ENCODE data around the gene PACRG. TPM values are rescaled to one million over a fixed set of nuclear protein-coding genes. Genes with fewer than 3 reads are reported as not detected.

PACRG gene
- total RNA-seq, 6 donors from 2014 or later: 0.52 to 15.3 (median 3.1) TPM

DNA sequence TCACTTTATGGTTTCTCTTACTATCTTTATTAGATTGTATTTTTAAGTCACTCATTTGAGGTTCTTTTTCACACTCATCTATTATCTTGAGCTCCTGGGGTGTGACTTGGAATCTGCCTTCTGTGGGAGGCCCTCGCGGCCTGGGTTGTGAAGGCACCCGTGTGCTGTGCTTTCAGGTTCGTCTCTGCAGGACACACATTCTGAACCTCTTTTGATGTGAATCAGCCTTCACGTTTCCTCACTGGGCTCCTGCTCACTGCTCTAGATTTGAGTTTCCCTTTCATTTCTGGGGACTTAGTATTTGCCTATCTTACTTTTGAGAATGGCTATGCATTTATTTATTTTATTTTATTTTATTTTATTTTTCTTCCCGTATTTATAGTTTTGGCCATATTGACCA lies 97.8 kb downstream of the PACRG start:
- Histone ChIP-seq H3K4me3 (no peak overlapping the region), H3K9me3 (no peaks in the 10 kb centered on the region), H3K4me1 (no peaks in the 10 kb centered on the region), H3K27ac (no peak overlapping the region), H3K27me3 (no peaks in the 10 kb centered on the region), H3K36me3 (no peaks in the 10 kb centered on the region)
- DNase-seq (no peak), ATAC-seq (ENCODE audit: low FRiP score in 2 of 2) (no peak)
- TF ChIP-seq POLR2AphosphoS5 (IDR thresholded peaks at IDR 0.05): no peak
- no peak for TF ChIP-seq POLR2A (IDR thresholded peaks at IDR 0.05)
- TF ChIP-seq EP300 (IDR thresholded peaks at IDR 0.05): no peak
- TF ChIP-seq, protein P1, sequence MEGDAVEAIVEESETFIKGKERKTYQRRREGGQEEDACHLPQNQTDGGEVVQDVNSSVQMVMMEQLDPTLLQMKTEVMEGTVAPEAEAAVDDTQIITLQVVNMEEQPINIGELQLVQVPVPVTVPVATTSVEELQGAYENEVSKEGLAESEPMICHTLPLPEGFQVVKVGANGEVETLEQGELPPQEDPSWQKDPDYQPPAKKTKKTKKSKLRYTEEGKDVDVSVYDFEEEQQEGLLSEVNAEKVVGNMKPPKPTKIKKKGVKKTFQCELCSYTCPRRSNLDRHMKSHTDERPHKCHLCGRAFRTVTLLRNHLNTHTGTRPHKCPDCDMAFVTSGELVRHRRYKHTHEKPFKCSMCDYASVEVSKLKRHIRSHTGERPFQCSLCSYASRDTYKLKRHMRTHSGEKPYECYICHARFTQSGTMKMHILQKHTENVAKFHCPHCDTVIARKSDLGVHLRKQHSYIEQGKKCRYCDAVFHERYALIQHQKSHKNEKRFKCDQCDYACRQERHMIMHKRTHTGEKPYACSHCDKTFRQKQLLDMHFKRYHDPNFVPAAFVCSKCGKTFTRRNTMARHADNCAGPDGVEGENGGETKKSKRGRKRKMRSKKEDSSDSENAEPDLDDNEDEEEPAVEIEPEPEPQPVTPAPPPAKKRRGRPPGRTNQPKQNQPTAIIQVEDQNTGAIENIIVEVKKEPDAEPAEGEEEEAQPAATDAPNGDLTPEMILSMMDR (IDR thresholded peaks at IDR 0.05): no peak
- WGBS, 2 donors: 66 to 69% methylated on average over 6 of the region's 6 CpGs

DNA sequence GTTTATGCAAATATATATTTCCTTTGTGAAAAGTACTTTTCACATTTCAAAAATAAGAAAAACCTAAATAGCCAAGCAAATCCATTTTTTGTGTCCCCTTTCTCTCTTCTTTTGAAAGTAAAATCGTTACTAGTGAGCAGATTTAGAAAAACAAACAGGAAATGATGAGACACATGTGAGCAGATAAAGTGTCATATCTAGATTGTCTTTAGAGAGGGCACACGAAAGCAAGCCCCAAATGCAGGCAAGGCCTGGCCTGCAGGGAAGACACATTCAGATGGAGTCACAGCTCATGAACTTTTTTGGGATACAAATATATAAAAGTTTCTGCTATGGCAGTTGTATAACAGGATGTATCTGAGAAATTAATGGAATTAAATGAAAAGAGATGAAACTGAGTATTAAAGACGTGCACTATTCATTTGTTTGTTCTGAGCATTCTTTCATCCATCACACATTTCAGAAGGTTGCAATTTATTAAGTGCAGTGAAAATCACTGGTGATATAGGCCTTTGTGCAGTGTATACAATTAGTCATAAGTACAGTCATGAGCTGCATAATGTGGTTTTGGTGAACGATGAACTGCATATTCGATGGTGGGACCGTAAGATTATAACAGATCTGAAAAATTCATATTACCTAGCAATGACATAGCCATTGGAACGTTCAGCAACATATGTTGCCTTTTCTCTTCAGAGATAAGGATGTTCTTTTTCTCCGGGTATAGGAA lies 101.4 kb downstream of the PACRG start:
- H3K9me3 ChIP-seq: no peaks in the 10 kb centered on the region
- WGBS, 2 donors: 72 to 79% methylated on average over 8 of the region's 8 CpGs

DNA sequence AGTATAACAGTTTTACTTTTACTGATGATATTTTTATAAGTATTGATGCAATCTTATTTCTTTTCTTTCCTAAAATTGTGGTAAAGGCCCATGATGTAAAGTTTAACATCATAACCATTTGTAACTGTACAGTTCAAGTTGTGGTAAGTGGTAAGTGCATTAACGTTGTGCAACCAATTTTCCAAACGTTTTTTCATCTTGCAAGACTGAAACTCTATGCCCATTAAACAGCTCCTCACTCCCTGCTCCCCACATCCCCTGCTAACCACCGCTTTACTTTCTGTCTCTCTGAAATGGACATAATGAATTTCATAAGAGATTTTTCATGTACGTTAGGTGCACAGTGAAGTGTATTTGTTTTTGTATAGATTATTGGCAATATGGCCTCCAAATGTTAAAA lies 106.0 kb downstream of the PACRG start:
- Histone ChIP-seq H3K27ac (no peak overlapping the region), H3K4me1 (no peaks in the 10 kb centered on the region), H3K9me3 (no peaks in the 10 kb centered on the region), H3K27me3 (no peaks in the 10 kb centered on the region), H3K4me3 (no peak overlapping the region), H3K36me3 (no peaks in the 10 kb centered on the region)
- WGBS, 2 donors: 81 to 82% methylated on average over 4 of the region's 4 CpGs
- TF ChIP-seq, protein P1 (IDR thresholded peaks at IDR 0.05): no peak
- TF ChIP-seq POLR2A (IDR thresholded peaks at IDR 0.05) (no peak), POLR2AphosphoS5 (IDR thresholded peaks at IDR 0.05) (no peak), EP300 (IDR thresholded peaks at IDR 0.05) (no peak)
- DNase-seq: no peak
- no peak for ATAC-seq (ENCODE audit: low FRiP score in 2 of 2)

More for the DNA sequence above, 101.4 kb downstream of the PACRG start:
- no peaks in the 10 kb centered on the region for H3K4me1 ChIP-seq
- ATAC-seq (ENCODE audit: low FRiP score in 2 of 2) (no peak), DNase-seq (no peak)
- no peaks in the 10 kb centered on the region for H3K27me3 ChIP-seq
- H3K27ac ChIP-seq: no peak overlapping the region
- H3K4me3 ChIP-seq: no peak overlapping the region
- no peaks in the 10 kb centered on the region for H3K36me3 ChIP-seq
- no peak for TF ChIP-seq POLR2A (IDR thresholded peaks at IDR 0.05)
- no peak for TF ChIP-seq POLR2AphosphoS5 (IDR thresholded peaks at IDR 0.05)
- TF ChIP-seq, protein P1 (IDR thresholded peaks at IDR 0.05): no peak
- no peak for TF ChIP-seq EP300 (IDR thresholded peaks at IDR 0.05)

DNA sequence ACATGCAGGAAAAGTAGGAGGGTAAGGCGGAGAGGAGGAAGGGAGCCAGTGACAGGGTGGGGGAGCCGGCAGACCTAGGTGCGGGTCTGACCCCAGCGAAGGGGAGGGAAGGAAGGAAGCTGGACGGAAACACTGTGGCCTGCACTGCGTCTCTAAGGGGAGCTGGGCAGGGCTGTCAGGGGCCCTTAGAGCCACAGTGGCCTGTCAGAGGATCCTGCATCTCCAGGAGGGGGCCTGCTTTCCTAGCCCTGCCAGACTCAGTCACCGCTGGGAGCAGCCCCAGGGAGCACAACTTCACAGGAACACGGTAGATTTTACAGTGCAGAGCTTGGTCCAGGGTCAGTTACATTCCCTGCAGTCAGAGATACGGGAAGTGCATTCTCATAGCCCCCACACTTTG lies 118.2 kb downstream of the PACRG start:
- peak in 1 of 2 donors; percentile 55 for ATAC-seq (ENCODE audit: low FRiP score in 2 of 2)
- H3K36me3 ChIP-seq: no peaks in the 10 kb centered on the region
- H3K4me3 ChIP-seq: no peak overlapping the region
- no peaks in the 10 kb centered on the region for H3K4me1 ChIP-seq
- H3K27me3 ChIP-seq: no peaks in the 10 kb centered on the region
- 63 to 72% methylated on average over 9 of the region's 9 CpGs for WGBS, 2 donors
- TF ChIP-seq EP300 (IDR thresholded peaks at IDR 0.05) (no peak), POLR2A (IDR thresholded peaks at IDR 0.05) (no peak), POLR2AphosphoS5 (IDR thresholded peaks at IDR 0.05) (no peak)
- TF ChIP-seq, protein P1 (IDR thresholded peaks at IDR 0.05): no peak
- DNase-seq: no peak
- no peak overlapping the region for H3K27ac ChIP-seq
- no peaks in the 10 kb centered on the region for H3K9me3 ChIP-seq

DNA sequence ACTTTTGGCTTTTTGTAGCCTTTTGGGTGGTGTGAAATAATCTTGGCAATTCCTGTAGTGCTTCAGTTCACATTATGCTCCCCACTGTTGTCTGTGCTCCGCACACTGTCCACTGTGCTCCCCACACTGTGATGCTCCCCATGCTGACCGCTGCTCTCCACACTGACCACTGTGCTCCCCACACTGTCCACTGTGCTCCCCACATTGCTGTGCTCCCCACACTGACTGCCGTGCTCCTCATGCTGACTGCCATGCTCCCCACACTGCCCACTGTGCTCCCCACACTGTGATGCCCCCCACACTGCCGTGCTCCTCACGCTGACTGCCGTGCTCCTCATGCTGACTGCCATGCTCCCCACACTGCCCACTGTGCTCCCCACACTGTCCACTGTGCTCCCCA lies 118.9 kb downstream of the PACRG start:
- H3K9me3 ChIP-seq: no peaks in the 10 kb centered on the region
- DNase-seq (peak in 1 of 2 donors; percentile 32), ATAC-seq (ENCODE audit: low FRiP score in 2 of 2) (peak; percentile 36 to 53)
- H3K27me3 ChIP-seq: no peaks in the 10 kb centered on the region
- 88 to 92% methylated on average over 6 of the region's 6 CpGs for WGBS, 2 donors
- H3K27ac ChIP-seq: no peak overlapping the region
- H3K36me3 ChIP-seq: no peaks in the 10 kb centered on the region
- TF ChIP-seq POLR2A (IDR thresholded peaks at IDR 0.05) (no peak), POLR2AphosphoS5 (IDR thresholded peaks at IDR 0.05) (no peak), EP300 (IDR thresholded peaks at IDR 0.05) (no peak)
- TF ChIP-seq, protein P1 (IDR thresholded peaks at IDR 0.05): no peak
- H3K4me3 ChIP-seq: no peak overlapping the region
- no peaks in the 10 kb centered on the region for H3K4me1 ChIP-seq

Data from upper lobe of left lung (tissue), 6 donors.